ENCODE data around the gene SRR. TPM values are rescaled to one million over a fixed set of nuclear protein-coding genes. Genes with fewer than 3 reads are reported as not detected.
A peak's percentile ranks its signal among the peaks of the same experiment; 100 is the strongest.

SRR gene
- total and polyA plus RNA-seq, 9 of the 15 experiments (the other 6 are each of a cell fraction or from before 2014, with no cell fraction given) = 5.0 to 19.4 (median 7.9) TPM

- TF ChIP-seq SRF (CRISPR knock-in tag; IDR thresholded peaks at IDR 0.05) = no peak
- no peak for TF ChIP-seq ZNF140 (CRISPR knock-in tag; IDR thresholded peaks at IDR 0.05)
- TF ChIP-seq, protein P1, sequence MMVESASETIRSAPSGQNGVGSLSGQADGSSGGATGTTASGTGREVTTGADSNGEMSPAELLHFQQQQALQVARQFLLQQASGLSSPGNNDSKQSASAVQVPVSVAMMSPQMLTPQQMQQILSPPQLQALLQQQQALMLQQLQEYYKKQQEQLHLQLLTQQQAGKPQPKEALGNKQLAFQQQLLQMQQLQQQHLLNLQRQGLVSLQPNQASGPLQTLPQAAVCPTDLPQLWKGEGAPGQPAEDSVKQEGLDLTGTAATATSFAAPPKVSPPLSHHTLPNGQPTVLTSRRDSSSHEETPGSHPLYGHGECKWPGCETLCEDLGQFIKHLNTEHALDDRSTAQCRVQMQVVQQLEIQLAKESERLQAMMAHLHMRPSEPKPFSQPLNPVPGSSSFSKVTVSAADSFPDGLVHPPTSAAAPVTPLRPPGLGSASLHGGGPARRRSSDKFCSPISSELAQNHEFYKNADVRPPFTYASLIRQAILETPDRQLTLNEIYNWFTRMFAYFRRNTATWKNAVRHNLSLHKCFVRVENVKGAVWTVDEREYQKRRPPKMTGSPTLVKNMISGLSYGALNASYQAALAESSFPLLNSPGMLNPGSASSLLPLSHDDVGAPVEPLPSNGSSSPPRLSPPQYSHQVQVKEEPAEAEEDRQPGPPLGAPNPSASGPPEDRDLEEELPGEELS (CRISPR knock-in tag; IDR thresholded peaks at IDR 0.05; ENCODE audit: borderline replicate concordance) = no peak
- 0 out of 4 replicates have a peak, but pooled peaks have one; percentile 28 to 43 for TF ChIP-seq UBTF (IDR thresholded peaks at IDR 0.05; ENCODE audit: borderline replicate concordance in 1 of 2, low read depth in 2 of 2, low read length in 2 of 2)
- TF ChIP-seq GMEB1 (CRISPR knock-in tag; IDR thresholded peaks at IDR 0.05) = no peak
- no peak for TF ChIP-seq MYBL2 (IDR thresholded peaks at IDR 0.05; ENCODE audit: low read depth)
- no peak for TF ChIP-seq MYBL2 (CRISPR knock-in tag; IDR thresholded peaks at IDR 0.05; ENCODE audit: borderline replicate concordance)
- TF ChIP-seq OTX1 (CRISPR knock-in tag; IDR thresholded peaks at IDR 0.05) = no peak
- no peak for TF ChIP-seq ZNF12 (CRISPR knock-in tag; IDR thresholded peaks at IDR 0.05)
- TF ChIP-seq CLOCK (CRISPR knock-in tag; IDR thresholded peaks at IDR 0.05; ENCODE audit: borderline replicate concordance) = no peak
- TF ChIP-seq, protein P2, sequence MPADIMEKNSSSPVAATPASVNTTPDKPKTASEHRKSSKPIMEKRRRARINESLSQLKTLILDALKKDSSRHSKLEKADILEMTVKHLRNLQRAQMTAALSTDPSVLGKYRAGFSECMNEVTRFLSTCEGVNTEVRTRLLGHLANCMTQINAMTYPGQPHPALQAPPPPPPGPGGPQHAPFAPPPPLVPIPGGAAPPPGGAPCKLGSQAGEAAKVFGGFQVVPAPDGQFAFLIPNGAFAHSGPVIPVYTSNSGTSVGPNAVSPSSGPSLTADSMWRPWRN (IDR thresholded peaks at IDR 0.05; ENCODE audit: low read depth) = no peak
- no peak for TF ChIP-seq LARP7 (IDR thresholded peaks at IDR 0.05)
- no peak for TF ChIP-seq STAT5B (CRISPR knock-in tag; IDR thresholded peaks at IDR 0.05)
- no peak for TF ChIP-seq MCM3 (IDR thresholded peaks at IDR 0.05)
- TF ChIP-seq WHSC1 (IDR thresholded peaks at IDR 0.05; ENCODE audit: low read length) = no peak
- TF ChIP-seq MTF1 (CRISPR knock-in tag; IDR thresholded peaks at IDR 0.05; ENCODE audit: borderline replicate concordance) = no peak
Observed at GRCh38 chr17:2303204-2304188, at the start of gene SRR, which contains the start of gene SMG6 (continued).
